ENCODE results near the gene EDEM2. TPM values are rescaled to one million over a fixed set of nuclear protein-coding genes. Genes with fewer than 3 reads are reported as not detected.
"Not testable (repeated sequence)": the region's sequence is repeated elsewhere in the genome, so short reads cannot be mapped to it uniquely, and the experiment has no call there.

EDEM2 gene
- total RNA-seq, 1 donor from 2014 or later: 11.5 TPM

GRCh38 chr20:35134472-35134871 is 12.7 kb downstream of the EDEM2 start:
- intact Hi-C loops (cut with DNase I): no loop called here
- DNase-seq (ENCODE audit: low spot score): no peak

DNA sequence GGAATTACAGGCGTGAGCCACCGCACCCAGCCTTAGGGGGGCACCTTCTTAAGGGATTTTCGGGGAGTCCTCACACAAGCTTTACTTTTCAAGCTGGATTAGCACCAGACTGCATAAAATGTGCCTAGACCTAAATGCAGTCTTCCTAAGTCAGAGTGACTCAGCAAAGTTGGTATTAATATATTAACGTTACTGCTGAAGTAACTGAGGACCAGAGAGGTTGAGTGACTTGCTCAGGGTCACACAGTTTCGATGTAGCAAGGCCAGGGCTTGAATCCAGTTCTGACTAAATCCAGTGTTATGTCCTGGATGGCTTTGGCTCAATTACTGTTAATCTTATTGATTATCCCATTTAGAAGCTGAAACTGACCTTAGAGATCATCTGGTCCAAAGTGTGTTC is 13.4 kb downstream of the EDEM2 start:
- DNase-seq (ENCODE audit: low spot score): no peak
- intact Hi-C loops (cut with DNase I): no loop called here

- no peak for DNase-seq (ENCODE audit: low spot score)
- intact Hi-C loops (cut with DNase I): no loop called here
Observed at GRCh38 chr20:35133031-35133430, 14.1 kb downstream of the EDEM2 start.

GRCh38 chr20:35131934-35132333 is 15.2 kb downstream of the EDEM2 start:
- intact Hi-C loops (cut with DNase I): no loop called here

GRCh38 chr20:35129647-35130069 is 17.5 kb downstream of the EDEM2 start:
- intact Hi-C loops (cut with DNase I): no loop called here
- DNase-seq (ENCODE audit: low spot score): no peak

More at GRCh38 chr20:35131934-35132333, 15.2 kb downstream of the EDEM2 start:
- DNase-seq (ENCODE audit: low spot score): no peak

DNA sequence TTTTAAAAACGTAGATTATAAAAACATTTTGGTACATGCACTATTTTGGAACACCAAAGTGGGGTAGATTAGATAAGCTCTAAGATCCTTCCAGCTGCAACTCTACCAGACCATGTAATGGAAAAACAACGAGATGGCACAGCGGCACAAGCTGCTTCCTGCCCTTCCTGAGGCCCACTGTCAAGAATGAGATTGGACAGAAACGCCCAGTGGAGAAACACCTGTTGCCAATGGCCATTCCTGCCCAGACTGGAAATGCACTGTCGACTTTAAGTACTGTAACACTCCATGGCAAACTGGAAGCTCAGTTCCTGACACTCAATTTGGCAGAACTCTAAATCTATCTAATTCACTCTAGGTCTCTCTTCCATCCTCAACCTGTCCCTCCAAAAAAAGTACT is 21.4 kb downstream of the EDEM2 start:
- intact Hi-C loops (cut with DNase I): no loop called here
- DNase-seq (ENCODE audit: low spot score): no peak

DNA sequence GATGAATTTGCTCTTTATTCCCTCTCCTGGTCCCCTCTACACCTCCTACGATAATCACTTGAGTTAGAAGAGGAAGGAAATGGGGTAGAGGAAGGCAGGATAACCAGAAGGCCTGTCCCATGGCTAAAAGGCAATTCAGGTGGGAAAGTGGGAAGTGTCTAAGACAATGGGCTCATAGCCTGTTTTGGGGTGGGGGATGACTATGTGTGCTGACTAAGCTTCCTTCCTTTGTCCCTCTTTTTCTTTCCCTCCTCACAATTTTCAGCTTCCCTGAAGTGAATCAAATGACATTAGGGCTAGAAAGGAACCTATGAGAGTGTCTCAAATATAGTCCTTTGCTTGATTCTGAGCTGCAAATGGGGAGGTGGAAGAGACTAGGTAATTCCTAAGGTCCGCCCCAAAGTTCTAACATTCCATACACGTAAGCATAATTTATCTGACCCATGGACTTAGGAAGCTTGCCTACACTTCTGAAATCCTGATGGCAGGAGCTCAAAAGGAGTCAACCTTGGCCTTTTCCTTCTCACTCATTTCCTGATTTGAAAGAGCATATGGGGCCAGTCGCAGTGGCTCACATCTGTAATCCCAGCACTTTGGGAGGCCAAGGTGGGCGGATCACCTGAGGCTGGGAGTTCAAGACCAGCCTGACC is 24.3 kb downstream of the EDEM2 start:
- intact Hi-C loops (cut with DNase I): no loop called here
- no peak for DNase-seq (ENCODE audit: low spot score)

DNA sequence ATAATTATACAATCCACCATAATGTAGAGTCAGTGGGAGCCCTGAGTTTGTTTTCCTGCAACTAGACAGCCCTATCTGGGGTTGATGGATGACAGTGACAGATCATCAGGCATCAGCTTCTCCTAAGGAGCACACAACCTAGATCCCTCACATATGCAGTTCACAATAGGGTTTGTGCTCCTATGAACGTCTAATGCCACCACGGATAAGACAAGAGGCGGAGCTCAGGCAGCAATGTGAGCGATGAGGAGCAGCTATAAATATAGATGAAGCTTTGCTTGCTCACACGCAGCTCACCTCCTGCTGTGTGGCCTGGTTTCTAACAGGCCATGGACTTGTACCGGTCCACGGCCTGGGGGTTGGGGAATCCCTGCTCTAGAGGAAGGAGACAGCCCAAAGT is 25.9 kb downstream of the EDEM2 start:
- DNase-seq (ENCODE audit: low spot score): no peak

DNA sequence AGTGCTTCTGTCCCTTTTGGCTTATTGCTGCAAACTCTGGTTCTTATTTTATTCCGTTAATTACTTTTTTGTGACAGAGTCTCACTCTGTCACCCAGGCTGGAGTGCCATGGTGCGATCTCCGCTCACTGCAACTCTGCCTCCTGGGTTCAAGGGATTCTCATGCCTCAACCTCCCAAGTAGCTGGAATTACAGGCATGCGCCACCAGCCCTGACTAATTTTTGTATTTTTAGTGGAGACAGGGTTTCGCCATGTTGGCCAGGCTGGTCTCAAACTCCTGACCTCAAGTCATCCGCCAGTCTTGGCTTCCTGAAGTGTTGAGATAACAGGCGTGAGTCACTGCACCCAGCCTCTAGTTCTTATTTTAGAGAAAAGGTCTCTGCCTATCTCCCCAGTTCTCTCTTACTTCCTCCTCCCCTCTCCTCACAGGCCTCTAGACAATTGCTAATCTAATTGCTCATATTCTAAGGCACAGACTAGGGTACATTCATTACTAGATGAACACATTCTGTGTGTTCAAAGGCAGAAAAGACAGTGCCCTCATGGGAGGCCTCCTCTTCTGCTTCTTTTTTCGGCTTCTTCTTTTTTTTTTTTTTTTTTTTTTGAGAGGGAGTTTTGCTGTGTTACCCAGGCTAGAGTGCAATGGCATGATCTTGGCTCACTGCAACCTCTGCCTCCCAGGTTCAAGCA is 27.0 kb downstream of the EDEM2 start:
- no peak for DNase-seq (ENCODE audit: low spot score)
- intact Hi-C loops (cut with DNase I): no loop called here

More for the DNA sequence above, 25.9 kb downstream of the EDEM2 start:
- intact Hi-C loops (cut with DNase I): no loop called here

DNA sequence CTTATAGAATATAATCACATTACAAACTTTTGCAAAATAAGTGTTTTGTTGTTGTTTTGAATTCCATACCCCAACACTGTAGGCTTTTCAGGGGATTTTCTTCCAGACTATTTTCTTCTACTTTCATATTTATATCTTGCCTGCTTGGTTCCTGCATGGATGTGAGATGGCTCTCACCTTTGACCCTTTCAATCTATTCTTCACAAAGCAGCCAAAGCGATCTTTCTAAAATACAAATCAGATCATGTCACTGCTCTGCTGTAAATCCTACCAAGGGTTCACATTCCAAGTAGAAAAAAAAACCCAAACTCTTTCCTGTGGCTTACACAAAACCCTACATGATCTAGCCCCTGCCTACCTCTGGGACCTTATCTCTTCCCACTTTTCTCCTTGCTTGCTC is 29.5 kb downstream of the EDEM2 start:
- DNase-seq (ENCODE audit: low spot score): no peak
- intact Hi-C loops (cut with DNase I): no loop called here

DNA sequence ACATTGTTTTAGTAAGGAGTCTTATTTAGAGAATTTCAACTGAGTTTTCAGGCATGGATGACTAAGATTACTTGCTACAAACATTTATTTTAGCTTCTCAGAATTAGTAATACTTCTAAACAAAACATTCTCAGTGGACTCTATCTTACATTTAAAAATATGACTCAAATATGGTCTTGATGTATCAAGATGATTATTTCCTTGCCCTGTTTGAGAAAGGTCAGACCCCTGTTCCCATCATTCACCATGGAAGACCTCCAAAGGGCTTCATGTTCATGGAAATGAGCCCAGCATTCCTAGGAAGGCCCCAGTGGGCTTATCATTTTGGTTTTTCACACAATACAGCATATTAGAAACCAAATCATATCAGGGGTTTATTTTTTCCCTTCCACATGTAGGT is 29.9 kb downstream of the EDEM2 start:
- intact Hi-C loops (cut with DNase I): no loop called here
- DNase-seq (ENCODE audit: low spot score): no peak

GRCh38 chr20:35116258-35116657 is 30.9 kb downstream of the EDEM2 start:
- no peak for DNase-seq (ENCODE audit: low spot score)
- intact Hi-C loops (cut with DNase I): no loop called here

DNA sequence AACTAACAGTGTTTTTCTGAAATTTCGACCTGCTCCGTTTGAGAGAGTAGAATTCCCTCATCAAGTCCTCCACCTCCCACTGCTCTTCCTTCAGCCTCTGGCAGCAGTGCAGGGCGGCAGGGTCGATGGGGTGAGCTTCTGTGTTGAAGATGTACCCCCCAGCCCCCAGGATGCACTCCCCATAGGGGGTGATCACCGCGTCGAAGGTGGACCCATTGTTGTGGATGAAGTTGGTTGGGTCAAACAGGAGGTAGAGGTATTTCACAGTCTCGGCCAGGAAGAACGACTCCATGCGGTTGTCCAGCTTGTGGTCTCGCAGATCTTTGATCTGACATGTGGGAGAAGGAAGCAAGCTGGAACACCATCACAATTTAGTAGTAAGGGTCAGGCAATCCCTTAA is 31.5 kb downstream of the EDEM2 start:
- intact Hi-C loops (cut with DNase I): no loop called here
- no peak for DNase-seq (ENCODE audit: low spot score)

GRCh38 chr20:35112276-35112675 is 34.9 kb downstream of the EDEM2 start:
- DNase-seq (ENCODE audit: low spot score); intact Hi-C loops (cut with DNase I): not testable (repeated sequence)

- intact Hi-C loops (cut with DNase I): no loop called here
Observed at GRCh38 chr20:35111141-35111888, 35.8 kb downstream of the EDEM2 start.

DNA sequence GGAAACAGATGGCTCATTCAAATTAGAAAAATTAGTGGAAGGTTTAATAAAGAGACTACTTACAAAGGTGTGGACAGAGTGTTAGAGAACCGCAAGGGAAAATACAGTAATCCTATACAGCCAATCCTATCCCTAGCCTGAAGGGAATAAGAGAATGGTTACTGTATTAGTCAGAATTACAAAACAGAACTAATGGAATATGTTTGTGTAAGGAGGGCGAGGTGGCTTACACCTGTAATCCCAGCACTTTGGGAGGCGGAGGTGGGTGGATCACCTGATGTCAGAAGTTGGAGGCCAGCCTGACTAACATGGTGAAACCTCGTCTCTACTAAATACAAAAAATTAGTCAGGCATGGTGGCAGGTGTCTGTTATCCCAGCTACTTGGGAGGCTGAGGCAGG is 38.2 kb downstream of the EDEM2 start:
- intact Hi-C loops (cut with DNase I): no loop called here
- DNase-seq (ENCODE audit: low spot score): no peak

More at GRCh38 chr20:35111141-35111888, 35.8 kb downstream of the EDEM2 start:
- DNase-seq (ENCODE audit: low spot score): no peak

DNA sequence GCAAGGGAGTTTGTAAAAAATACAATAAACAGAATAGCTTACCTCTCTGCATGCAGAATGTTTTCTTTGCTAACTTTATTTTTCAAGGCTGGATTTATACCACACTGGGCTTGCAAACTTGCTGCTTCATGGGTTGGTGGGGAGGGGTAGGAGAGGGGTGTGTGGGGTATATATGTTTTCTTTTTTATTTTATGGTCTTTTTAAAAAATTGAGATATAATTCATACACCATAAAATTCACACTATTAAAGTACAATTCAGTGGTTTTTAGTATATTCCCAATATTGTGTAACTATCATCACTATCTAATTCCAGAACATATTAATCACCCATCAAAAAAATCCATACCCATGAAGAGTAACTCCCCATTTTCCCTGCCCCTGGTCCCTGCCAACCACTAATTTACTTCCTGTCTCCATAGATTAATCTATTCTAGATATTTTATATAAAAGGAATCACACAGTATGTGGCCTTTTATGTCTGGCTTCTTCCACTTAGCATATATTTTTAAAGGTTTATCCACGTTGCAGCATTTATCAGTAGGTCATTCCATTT is 40.2 kb downstream of the EDEM2 start:
- DNase-seq (ENCODE audit: low spot score): no peak
- intact Hi-C loops (cut with DNase I): no loop called here

GRCh38 chr20:35104685-35105295 is 42.3 kb downstream of the EDEM2 start:
- intact Hi-C loops (cut with DNase I): no loop called here
- DNase-seq (ENCODE audit: low spot score): no peak

- intact Hi-C loops (cut with DNase I): no loop called here
- no peak for DNase-seq (ENCODE audit: low spot score)
Observed at GRCh38 chr20:35101620-35102019, 45.5 kb downstream of the EDEM2 start.
